Activated CD8-positive, alpha-beta T cell treated with anti-CD3 and anti-CD28 coated beads for 36 hours (primary cell): Measurements from ENCODE around the gene SDCBP2. TPM values are rescaled to one million over a fixed set of nuclear protein-coding genes. Genes with fewer than 3 reads are reported as not detected.

Experiments
- ATAC-seq: fragments of 200-7000 bp; cut with Tn5 transposase; one replicate; pipeline ENCODE4 v1.10.0; 2021; ENCODE audit warnings: mild to moderate bottlenecking, moderate library complexity
- CTCF ChIA-PET: fragments of 350-600 bp; sonication (Branson Sonifier 250); formaldehyde crosslinking; loops from one replicate; lab custom pipeline; 2021; ENCODE audit warnings: antibody characterized with exemption; lab: Charles Lee
- POLR2A ChIA-PET: fragments of 350-600 bp; sonication (Branson Sonifier 250); formaldehyde crosslinking; loops from one replicate; lab custom pipeline; 2021; ENCODE audit warnings: antibody characterized with exemption; lab: Charles Lee
- DNase-seq: peaks from one replicate; pipeline ENCODE4 v3.0.0-alpha.2; 2020
- H3K27ac Mint-ChIP-seq: one replicate; pipeline ENCODE4 v1.8.0; 2021; ENCODE audit warnings: mild to moderate bottlenecking, mixed read lengths
- H3K27me3 Mint-ChIP-seq: one replicate; pipeline ENCODE4 v1.8.0; 2021; ENCODE audit warnings: mixed read lengths
- H3K36me3 Mint-ChIP-seq: one replicate; pipeline ENCODE4 v1.8.0; 2021; ENCODE audit warnings: low read depth, mixed read lengths
- H3K4me1 Mint-ChIP-seq: one replicate; pipeline ENCODE4 v1.8.0; 2021; ENCODE audit warnings: low read depth, mixed read lengths
- H3K4me3 Mint-ChIP-seq: one replicate; pipeline ENCODE4 v1.8.0; 2021; ENCODE audit warnings: mild to moderate bottlenecking, moderate library complexity, mixed read lengths
- H3K9me3 Mint-ChIP-seq: one replicate; pipeline ENCODE4 v1.8.0; 2021; ENCODE audit warnings: mixed read lengths
- CTCF ChIP-seq: fragments of 200-600 bp; IDR thresholded peaks from one replicate; pipeline ENCODE4 v1.8.0; 2022; ENCODE audit warnings: antibody characterized with exemption, mild to moderate bottlenecking
- intact Hi-C: fragments of 100-400 bp; cut with micrococcal nuclease; formaldehyde crosslinking; loops from one replicate; pipeline ENCODE4 v1.10.0; 2022
- total RNA-seq, 2 experiments: library from RNA; stranded (reverse); gene quantifications; one replicate each; pipeline ENCODE4 v1.2.3, GENCODE V29; 2021

Gene SDCBP2
- total RNA-seq, 2 experiments from 2014 or later, result 3.0 to 3.7 TPM

- intact Hi-C loops, result no loop called here
- H3K27me3 Mint-ChIP-seq, result no peaks in the 10 kb centered on the region
- no peak overlapping the region for H3K4me3 Mint-ChIP-seq
- TF ChIP-seq CTCF, result no peak
- ChIA-PET POLR2A (interaction anchor here (0.6 kb wide), 1 partner anchor 17 kb away, joined by 3 read pairs; no protein-coding TSS in a partner anchor), CTCF (no interaction called here)
- DNase-seq (no peak), ATAC-seq (no peak)
- H3K27ac Mint-ChIP-seq, result no peak overlapping the region
- no peaks in the 10 kb centered on the region for H3K9me3 Mint-ChIP-seq
- peaks cover 31% of the 10 kb centered on the region for H3K4me1 Mint-ChIP-seq
- peaks cover 4% of the 10 kb centered on the region for H3K36me3 Mint-ChIP-seq
Observed at GRCh38 chr20:1294497-1294896, 34.4 kb downstream of the SDCBP2 start.

GRCh38 chr20:1293641-1294379, 35.1 kb downstream of the SDCBP2 start:
- Mint-ChIP-seq H3K27me3 (no peaks in the 10 kb centered on the region), H3K4me1 (peaks cover 26% of the 10 kb centered on the region), H3K36me3 (peaks cover under 1% of the 10 kb centered on the region), H3K27ac (no peak overlapping the region), H3K4me3 (no peak overlapping the region), H3K9me3 (no peaks in the 10 kb centered on the region)
- intact Hi-C loops, result no loop called here
- DNase-seq (no peak), ATAC-seq (no peak)
- TF ChIP-seq CTCF, result no peak
- ChIA-PET POLR2A (interaction anchor here (1.1 kb wide), 1 partner anchor 9 kb away, joined by 3 read pairs; no protein-coding TSS in a partner anchor), CTCF (no interaction called here)

- no peaks in the 10 kb centered on the region for H3K9me3 Mint-ChIP-seq
- ChIA-PET CTCF (no interaction called here), POLR2A (interaction anchor here (1.1 kb wide), 1 partner anchor 10 kb away, joined by 3 read pairs; no protein-coding TSS in a partner anchor)
- H3K4me1 Mint-ChIP-seq, result peaks cover 26% of the 10 kb centered on the region
- H3K27me3 Mint-ChIP-seq, result no peaks in the 10 kb centered on the region
- TF ChIP-seq CTCF, result no peak
- no peak overlapping the region for H3K27ac Mint-ChIP-seq
- intact Hi-C loops, result no loop called here
- ATAC-seq (no peak), DNase-seq (no peak)
- H3K4me3 Mint-ChIP-seq, result no peak overlapping the region
- no peaks in the 10 kb centered on the region for H3K36me3 Mint-ChIP-seq
Observed at GRCh38 chr20:1292620-1293019, 36.3 kb downstream of the SDCBP2 start.

GRCh38 chr20:1291191-1291741, 37.7 kb downstream of the SDCBP2 start:
- no peak for ATAC-seq
- Mint-ChIP-seq H3K36me3 (no peaks in the 10 kb centered on the region), H3K4me1 (peaks cover 39% of the 10 kb centered on the region), H3K27me3 (no peaks in the 10 kb centered on the region), H3K9me3 (no peaks in the 10 kb centered on the region), H3K4me3 (no peak overlapping the region), H3K27ac (no peak overlapping the region)
- DNase-seq, result no peak
- ChIA-PET CTCF (interaction anchor here (1.1 to 2.0 kb wide), 3 partner anchors 10 to 21 kb away, joined by 3 to 7 read pairs (median 6); no protein-coding TSS in a partner anchor), POLR2A (interaction anchor here (1.6 to 1.8 kb wide), 2 partner anchors 9 to 10 kb away, joined by 4 to 12 read pairs; no protein-coding TSS in a partner anchor)
- no peak for TF ChIP-seq CTCF
- intact Hi-C loops, result no loop called here
